K562 (cell line): ENCODE data around the gene SPATA45. TPM values are rescaled to one million over a fixed set of nuclear protein-coding genes. Genes with fewer than 3 reads are reported as not detected.

Experiments
- ATAC-seq: fragments of 200-7000 bp; cut with Tn5 transposase; 3 replicates; pipeline ENCODE4 v1.9.1; 2020; ENCODE audit warnings: moderate library complexity
- BruUV-seq: library from RNA; stranded (reverse); fragments of 400-500 nt; replicated peaks from 2 replicates; lab custom pipeline; 2021; lab: Mats Ljungman, UMichigan
- CTCF ChIA-PET: fragments of 300-600 bp; formaldehyde crosslinking; extraction: SDS; loops from one replicate; lab custom pipeline; 2021; ENCODE audit warnings: low intra/inter-chr PET ratio; lab: Yijun Ruan, JAX
- POLR2A ChIA-PET: fragments of 300-600, 350-650 bp; sonication (Branson Sonifier 250); formaldehyde crosslinking; extraction: SDS; loops from one replicate; lab custom pipeline; 2021; ENCODE audit warnings: antibody characterized with exemption, inconsistent platforms; lab: Yijun Ruan, JAX
- DNase-seq, 4 experiments: peaks; one replicate each; pipeline versions ENCODE4 v3.0.0 to v3.0.0-alpha.2; 2011 to 2018; ENCODE audit warnings: low spot score in 3 of 4, mixed read lengths in 3 of 4; ENCODE audit errors: extremely low read depth in 1 of 4
- FAIRE-seq: peaks from 2 replicates; lab custom pipeline; 2011; peaks lifted over from hg19 to GRCh38; lab: Jason Lieb, UNC
- H2AFZ ChIP-seq: 2 replicates; pipeline ENCODE4 v1.6.0; 2011; ENCODE audit warnings: low read depth, low read length, control low read depth, inconsistent platforms
- H3K27ac ChIP-seq: fragments of 200-600 bp; 3 replicates; pipeline ENCODE4 v1.8.0; 2011; ENCODE audit warnings: low read depth, mild to moderate bottlenecking, control low read depth, inconsistent platforms, low read length, moderate library complexity, mixed read lengths; ENCODE audit errors: extremely low read depth
- H3K27me3 ChIP-seq, 2 experiments: fragments of 300-600 bp in 1 of 2; 2 replicates in 1 of 2; 3 replicates in 1 of 2; pipeline versions ENCODE4 v1.6.0 to v1.8.0; 2011; ENCODE audit warnings: inconsistent platforms in 2 of 2, low read length in 2 of 2, mild to moderate bottlenecking in 1 of 2, mixed read lengths in 1 of 2, moderate library complexity in 1 of 2; ENCODE audit not compliant: control insufficient read depth in 2 of 2, insufficient read depth in 2 of 2
- H3K36me3 ChIP-seq: fragments of 300-600 bp; 3 replicates; pipeline ENCODE4 v1.8.0; 2011; ENCODE audit warnings: mild to moderate bottlenecking, low read length, inconsistent platforms; ENCODE audit not compliant: control insufficient read depth, insufficient read depth
- H3K4me1 ChIP-seq, 2 experiments: fragments of 200-600 bp in 1 of 2; replicated peaks in 1 of 2; 2 replicates in 1 of 2; 3 replicates in 1 of 2; pipeline versions ENCODE4 v1.5.1 to v1.8.0; 2011; ENCODE audit warnings: inconsistent platforms in 2 of 2, low read length in 2 of 2, mild to moderate bottlenecking in 1 of 2, mixed read lengths in 1 of 2, moderate library complexity in 1 of 2; ENCODE audit not compliant: control insufficient read depth in 2 of 2, insufficient read depth in 2 of 2
- H3K4me2 ChIP-seq: 2 replicates; pipeline ENCODE4 v1.6.1; 2011; ENCODE audit warnings: low read length, control low read depth, inconsistent platforms, mixed read lengths; ENCODE audit not compliant: insufficient read depth
- H3K4me3 ChIP-seq: fragments of 200-600 bp; sonication (generic), shearing (Covaris generic); 2 replicates; pipeline ENCODE4 v1.5.1; 2016; ENCODE audit warnings: control low read depth, inconsistent platforms
- H3K79me2 ChIP-seq: fragments of 200-600 bp; 3 replicates; pipeline ENCODE4 v1.8.0; 2011; ENCODE audit warnings: low read length, inconsistent platforms; ENCODE audit not compliant: control insufficient read depth, insufficient read depth
- H3K9ac ChIP-seq, 2 experiments: 2 replicates each; pipeline versions ENCODE4 v1.6.0 to v1.6.1; 2011; ENCODE audit warnings: low read depth in 2 of 2, low read length in 2 of 2, control low read depth in 1 of 2, inconsistent platforms in 1 of 2, mild to moderate bottlenecking in 1 of 2, mixed read lengths in 1 of 2; ENCODE audit not compliant: insufficient read depth in 1 of 2
- H3K9me1 ChIP-seq: one replicate; pipeline ENCODE4 v1.6.0; 2011; ENCODE audit warnings: inconsistent platforms, mild to moderate bottlenecking, low read length, moderate library complexity; ENCODE audit not compliant: control insufficient read depth, insufficient read depth
- H3K9me3 ChIP-seq: replicated peaks from 2 replicates; pipeline ENCODE4 v1.5.1; 2011; ENCODE audit warnings: low read depth, low read length, inconsistent platforms; ENCODE audit not compliant: control insufficient read depth, insufficient read depth
- H4K20me1 ChIP-seq: replicated peaks from 2 replicates; pipeline ENCODE4 v1.6.1; 2011; ENCODE audit warnings: low read length, inconsistent platforms, mixed read lengths; ENCODE audit not compliant: control insufficient read depth, insufficient read depth
- ARID3B ChIP-seq: fragments of 250-450 bp; sonication (Bioruptor Pico); IDR thresholded peaks from 2 replicates; pipeline ENCODE4 v1.4.0; 2020; ENCODE audit warnings: borderline replicate concordance
- BHLHE40 ChIP-seq: IDR thresholded peaks from 2 replicates; pipeline ENCODE4 v1.6.1; 2011; ENCODE audit warnings: low read length, improper control_type of control experiment
- CEBPB ChIP-seq: fragments of 450-650 bp; IDR thresholded peaks from 2 replicates; pipeline ENCODE4 v1.6.1; 2016; ENCODE audit warnings: missing genetic modification characterization, missing compliant biosample characterization
- CREB3 ChIP-seq: fragments of 450-650 bp; conservative IDR thresholded peaks from 2 replicates; pipeline ENCODE4 v1.6.1; 2016; ENCODE audit warnings: missing genetic modification characterization, low read depth, mild to moderate bottlenecking, missing compliant biosample characterization, moderate library complexity
- EHMT2 ChIP-seq: fragments of 450-650 bp; IDR thresholded peaks from 2 replicates; pipeline ENCODE4 v1.6.1; 2018; ENCODE audit warnings: antibody characterized with exemption
- FOSL1 ChIP-seq: fragments of 200-800 bp; sonication (Bioruptor generic); conservative IDR thresholded peaks from 2 replicates; pipeline ENCODE4 v1.6.1; 2016; ENCODE audit warnings: missing genetic modification characterization, missing compliant biosample characterization
- GTF2B ChIP-seq: IDR thresholded peaks from 2 replicates; pipeline ENCODE4 v1.6.1; 2011; ENCODE audit not compliant: insufficient read length; ENCODE audit errors: extremely low read depth
- RBM15 ChIP-seq: fragments of 200-400 bp; formaldehyde crosslinking; IDR thresholded peaks from 2 replicates; pipeline ENCODE4 v1.6.1; 2018; ENCODE audit warnings: mild to moderate bottlenecking, low read length, moderate library complexity; ENCODE audit not compliant: insufficient read depth
- SAFB2 ChIP-seq: fragments of 200-400 bp; formaldehyde crosslinking; IDR thresholded peaks from 2 replicates; pipeline ENCODE4 v1.6.1; 2018; ENCODE audit warnings: borderline replicate concordance, low read length, low read depth, moderate library complexity; ENCODE audit not compliant: severe bottlenecking
- TCF15 ChIP-seq: fragments of 250-450 bp; sonication (Bioruptor Pico); IDR thresholded peaks from 2 replicates; pipeline ENCODE4 v1.8.0; 2022; ENCODE audit warnings: moderate library complexity, mild to moderate bottlenecking, inconsistent platforms
- TCF7L2 ChIP-seq: fragments of 150-350 bp; IDR thresholded peaks from 2 replicates; pipeline ENCODE4 v1.6.1; 2016; ENCODE audit warnings: low read depth, mild to moderate bottlenecking, low read length, moderate library complexity
- ZNF24 ChIP-seq: fragments of 450-650 bp; IDR thresholded peaks from 2 replicates; pipeline ENCODE4 v1.6.1; 2016
- ZNF551 ChIP-seq: fragments of 250-450 bp; sonication (Bioruptor Pico); IDR thresholded peaks from 2 replicates; pipeline ENCODE4 v1.5.0; 2021; ENCODE audit warnings: mild to moderate bottlenecking, moderate library complexity
- ZNF609 ChIP-seq: sonication (generic); formaldehyde crosslinking; IDR thresholded peaks from 2 replicates; pipeline ENCODE4 v1.8.1; 2023; ENCODE audit warnings: missing genetic modification reagents, mild to moderate bottlenecking, borderline replicate concordance
- ZNF778 ChIP-seq: fragments of 450-650 bp; formaldehyde crosslinking; IDR thresholded peaks from 2 replicates; pipeline ENCODE4 v1.4.0; 2020; ENCODE audit warnings: mild to moderate bottlenecking, moderate library complexity
- WGBS: fragments of 100-300 bp; shearing (Covaris generic); methylation state at CpG from one replicate; pipeline ENCODE4 v1.1.6; 2016; ENCODE audit warnings: low coverage, mixed read lengths; ENCODE audit not compliant: insufficient coverage; ENCODE audit errors: missing lambda C conversion rate; 5-methylcytosine and 5-hydroxymethylcytosine counted together
- in situ Hi-C: fragments of 300-500 bp; cut with MboI; formaldehyde crosslinking; loops from 4 replicates; pipeline ENCODE4 v1.15.0; 2018; ENCODE audit warnings: inconsistent platforms, mixed read lengths
- intact Hi-C: fragments of 100-400 bp; cut with micrococcal nuclease; formaldehyde crosslinking; loops from 2 replicates; pipeline ENCODE4 v1.14.2; 2022
- polyA plus RNA-seq, 8 experiments: library from polyadenylated mRNA; depleted of rRNA in 4 of 8; stranded (reverse) in 5 of 8; unstranded in 3 of 8; fragments of >200 nt; fragmentation: Nextera tagmentation in 2 of 8; fragmentation: Illumina TruSeq in 1 of 8; extraction: Ambion mirVana in 2 of 8; extraction: Trizol in 1 of 8; gene quantifications; 2 replicates each; pipeline versions ENCODE4 v1.2.1 to v1.2.3, GENCODE V29; 2011 to 2014; ENCODE audit warnings: inconsistent platforms in 1 of 8, missing spikeins in 1 of 8
- total RNA-seq, 7 experiments: library from RNA; depleted of rRNA in 6 of 7; stranded (reverse); fragments of >200 nt in 6 of 7; fragmentation: Illumina TruSeq in 2 of 7; extraction: Trizol in 2 of 7; gene quantifications; 2 replicates each; pipeline versions ENCODE4 v1.2.1 to v1.2.3, GENCODE V29; 2011 to 2021; ENCODE audit warnings: low replicate concordance in 1 of 7

SPATA45 gene
- total and polyA plus RNA-seq, 9 of the 15 experiments (the other 6 are each of a cell fraction or from before 2014, with no cell fraction given) = 0.18 TPM; not detected in 8

GRCh38 chr1:212853658-212854057, 6.2 kb upstream of the SPATA45 start:
- Histone ChIP-seq H3K36me3 (no peaks in the 10 kb centered on the region), H3K79me2 (peaks cover 12% of the 10 kb centered on the region), H3K9me3 (no peaks in the 10 kb centered on the region), H2AFZ (no peak overlapping the region), H3K27me3 (no peaks in the 10 kb centered on the region), H4K20me1 (0 out of 2 replicates have a peak, but pooled peaks cover under 1% of the 10 kb centered on the region), H3K4me3 (no peak overlapping the region), H3K9ac (no peak overlapping the region), H3K27ac (no peak overlapping the region), H3K9me1 (no peaks in the 10 kb centered on the region), H3K4me1 (peaks cover 7 to 18% of the 10 kb centered on the region in 2 experiments; a peak in 4 of 5 replicates), H3K4me2 (no peak overlapping the region)
- in situ Hi-C loops = no loop called here
- BruUV-seq = no TSS peak
- ChIA-PET CTCF (no interaction called here), POLR2A (no interaction called here)
- DNase-seq (no peak), ATAC-seq (no peak), FAIRE-seq (no peak)
- intact Hi-C loops = no loop called here
- 58% methylated on average over 5 of the region's 5 CpGs for WGBS
- TF ChIP-seq FOSL1 (tag) (no peak), CEBPB (tag) (no peak), ARID3B (CRISPR knock-in tag) (no peak), GTF2B (no peak), EHMT2 (no peak), TCF15 (no peak), CREB3 (no peak), ZNF24 (no peak), BHLHE40 (no peak), ZNF778 (CRISPR knock-in tag) (no peak), ZNF551 (no peak), ZNF609 (no peak), RBM15 (no peak), SAFB2 (no peak), TCF7L2 (no peak)
